Stomach (tissue), 4 donors: Measurements from ENCODE around the gene BCL2L11.

ENCODE experiments used
- CTCF ChIP-seq, 7 experiments: fragments of 450-650 bp in 4 of 7; fragments of 200-600 bp in 3 of 7; sonication (generic) in 3 of 7; IDR thresholded peaks; one replicate each; pipeline ENCODE4 v1.5.1; 2016 to 2019; ENCODE audit warnings: antibody characterized with exemption in 7 of 7, control low read depth in 2 of 7, mild to moderate bottlenecking in 1 of 7
- POLR2A ChIP-seq, 4 donors: fragments of 450-650 bp; IDR thresholded peaks; one replicate each; pipeline ENCODE4 v1.6.1; 2016; ENCODE audit warnings: antibody characterized with exemption in 4 of 4, control low read depth in 2 of 4, mild to moderate bottlenecking in 1 of 4, moderate library complexity in 1 of 4
- POLR2AphosphoS5 ChIP-seq, 3 donors: sonication (generic); formaldehyde crosslinking; IDR thresholded peaks; one replicate each; pipeline ENCODE4 v1.6.1; 2016; ENCODE audit warnings: antibody characterized with exemption in 3 of 3

GRCh38 chr2:111191877-111192276 lies 71.2 kb downstream of the BCL2L11 start:
- TF ChIP-seq POLR2A (IDR thresholded peaks at IDR 0.05) (no peak), CTCF (IDR thresholded peaks at IDR 0.05) (no peak), POLR2AphosphoS5 (IDR thresholded peaks at IDR 0.05) (no peak)
